GM12872 (cell line): ENCODE data around the gene PHYHIPL.

Experiments used
- TF ChIP-seq, protein P1 (sequence below): IDR thresholded peaks from 3 replicates; pipeline ENCODE4 v1.5.1; 2011; ENCODE audit warnings: low read depth, mild to moderate bottlenecking, low read length, moderate library complexity; ENCODE audit not compliant: insufficient read depth

Gene PHYHIPL

DNA sequence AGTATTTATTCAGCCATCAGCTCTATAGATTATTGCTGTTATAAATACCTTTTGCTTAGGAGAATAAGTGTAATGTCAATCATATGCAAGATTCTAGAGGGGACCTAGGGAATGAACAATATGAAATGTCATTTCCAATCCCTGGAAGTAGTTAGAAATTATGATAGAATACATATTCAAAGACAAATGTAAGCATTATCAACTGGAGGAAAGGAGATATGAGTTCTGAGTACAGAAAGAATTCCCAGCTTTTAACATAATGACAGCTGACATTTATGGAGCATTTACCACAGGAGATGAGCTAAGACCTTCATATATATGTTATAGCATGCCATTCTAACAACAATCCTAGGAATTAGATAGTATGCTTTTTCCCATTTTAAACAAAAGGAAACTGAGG, 99.7 kb downstream of the PHYHIPL start:
- TF ChIP-seq, protein P1, sequence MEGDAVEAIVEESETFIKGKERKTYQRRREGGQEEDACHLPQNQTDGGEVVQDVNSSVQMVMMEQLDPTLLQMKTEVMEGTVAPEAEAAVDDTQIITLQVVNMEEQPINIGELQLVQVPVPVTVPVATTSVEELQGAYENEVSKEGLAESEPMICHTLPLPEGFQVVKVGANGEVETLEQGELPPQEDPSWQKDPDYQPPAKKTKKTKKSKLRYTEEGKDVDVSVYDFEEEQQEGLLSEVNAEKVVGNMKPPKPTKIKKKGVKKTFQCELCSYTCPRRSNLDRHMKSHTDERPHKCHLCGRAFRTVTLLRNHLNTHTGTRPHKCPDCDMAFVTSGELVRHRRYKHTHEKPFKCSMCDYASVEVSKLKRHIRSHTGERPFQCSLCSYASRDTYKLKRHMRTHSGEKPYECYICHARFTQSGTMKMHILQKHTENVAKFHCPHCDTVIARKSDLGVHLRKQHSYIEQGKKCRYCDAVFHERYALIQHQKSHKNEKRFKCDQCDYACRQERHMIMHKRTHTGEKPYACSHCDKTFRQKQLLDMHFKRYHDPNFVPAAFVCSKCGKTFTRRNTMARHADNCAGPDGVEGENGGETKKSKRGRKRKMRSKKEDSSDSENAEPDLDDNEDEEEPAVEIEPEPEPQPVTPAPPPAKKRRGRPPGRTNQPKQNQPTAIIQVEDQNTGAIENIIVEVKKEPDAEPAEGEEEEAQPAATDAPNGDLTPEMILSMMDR, result no peak

DNA sequence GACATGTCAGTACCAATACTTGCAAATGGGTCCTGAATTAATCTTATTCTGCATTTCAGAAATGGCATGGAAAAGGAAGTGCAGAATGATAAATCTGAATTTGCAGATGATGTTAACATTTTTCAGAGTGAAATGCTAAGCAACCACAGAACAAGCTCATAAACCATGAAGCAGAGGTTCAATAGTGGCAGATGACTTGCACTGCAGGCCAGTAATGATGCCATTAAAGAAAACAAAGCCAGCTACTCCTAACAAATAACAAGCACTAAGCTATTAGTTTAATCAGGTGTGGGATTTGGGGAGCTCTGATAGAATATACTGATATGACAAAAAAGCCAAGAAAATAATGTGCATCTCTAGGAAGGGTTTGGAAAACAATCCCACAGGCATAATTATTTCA, 100.5 kb downstream of the PHYHIPL start:
- TF ChIP-seq, protein P1, result no peak

DNA sequence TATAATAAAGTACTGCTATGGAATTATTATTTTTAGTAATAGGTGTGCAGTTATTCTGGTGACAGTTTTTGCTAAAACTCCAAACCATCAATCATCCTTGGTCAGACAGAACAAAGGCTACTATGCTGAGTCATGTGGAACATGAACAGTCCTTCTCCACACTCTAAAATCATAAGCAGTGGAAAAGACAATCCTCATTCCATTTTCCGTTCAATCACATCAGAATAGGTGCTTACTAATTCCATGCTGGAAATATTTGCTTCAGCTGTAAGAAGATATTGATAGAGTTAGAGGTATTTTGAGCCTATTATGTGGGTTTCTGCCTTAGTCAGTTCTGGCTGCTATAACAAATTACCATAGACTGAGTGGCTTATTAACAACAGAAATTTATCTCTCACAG, 103.0 kb downstream of the PHYHIPL start:
- TF ChIP-seq, protein P1, result no peak

DNA sequence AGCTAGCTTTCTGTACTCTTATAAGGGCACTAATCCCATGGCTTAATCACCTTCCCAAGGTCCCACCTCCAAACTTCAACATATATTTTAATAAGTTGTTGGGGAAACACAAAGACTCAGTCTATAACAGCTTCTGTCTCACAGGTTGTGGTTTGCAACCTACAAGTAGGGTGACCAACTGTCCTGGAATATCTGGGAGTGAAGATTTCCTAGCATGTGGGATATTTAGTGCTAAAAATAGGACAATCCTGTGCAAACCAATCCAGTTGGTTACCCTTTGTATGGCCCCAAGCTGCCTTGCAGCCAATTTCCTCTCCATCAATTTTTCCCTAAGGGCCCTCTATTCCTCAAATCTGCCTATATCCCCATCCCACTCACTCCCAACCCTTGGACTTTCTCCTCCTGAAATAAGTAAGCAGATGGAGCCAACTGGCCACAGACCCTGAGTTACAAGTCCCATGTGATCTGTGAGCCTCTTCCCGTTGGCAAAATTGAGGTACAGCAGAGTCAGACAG, 103.6 kb downstream of the PHYHIPL start:
- TF ChIP-seq, protein P1, result no peak

DNA sequence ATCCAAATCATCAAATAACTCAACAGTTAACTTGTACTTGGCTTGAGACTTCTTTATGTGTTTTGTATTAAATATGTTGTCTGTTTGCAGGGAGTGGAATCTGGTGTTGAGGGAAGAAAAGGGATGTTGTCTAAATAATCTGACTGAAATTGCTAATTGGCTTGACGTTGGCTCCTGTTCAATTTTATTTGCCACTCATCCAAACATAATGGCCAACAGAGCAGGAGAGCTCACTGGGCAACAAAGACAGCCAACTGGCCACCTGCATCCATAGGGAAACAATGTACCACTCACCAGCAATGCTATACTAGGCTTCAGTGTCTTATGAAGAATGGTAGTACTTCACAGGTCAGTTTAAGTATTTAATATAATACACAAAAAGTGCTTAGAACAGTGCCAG, 105.4 kb downstream of the PHYHIPL start:
- TF ChIP-seq, protein P1, result no peak

DNA sequence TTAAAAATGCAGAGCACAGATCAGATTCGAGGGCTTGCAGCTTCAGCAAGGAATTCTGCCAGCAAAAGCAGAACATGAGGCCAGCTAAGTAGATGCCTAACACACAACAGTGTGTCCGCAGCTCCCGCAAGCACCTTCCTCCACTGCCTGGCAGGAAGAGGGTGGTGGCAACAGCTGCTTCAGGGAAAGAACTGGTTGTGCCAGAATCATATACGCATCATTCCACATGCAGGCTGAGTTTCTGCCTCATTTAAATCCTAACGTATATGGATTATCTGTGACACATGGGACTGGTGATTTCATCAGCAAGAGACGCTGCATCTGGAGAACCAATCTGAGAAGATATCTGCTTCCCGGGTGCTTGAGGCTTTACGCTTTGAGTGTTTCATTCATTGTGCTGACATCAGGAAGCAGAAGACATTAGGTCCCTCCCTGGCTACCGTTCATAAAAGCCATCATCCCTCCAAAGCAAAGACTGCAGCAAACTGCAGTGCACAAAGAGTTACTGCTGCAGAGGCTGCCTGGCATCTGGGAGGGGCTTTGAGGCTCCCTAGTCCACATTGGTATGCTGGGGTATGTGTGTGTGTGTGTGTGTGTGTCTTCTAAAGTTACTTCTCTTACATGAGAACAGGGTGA, 107.1 kb downstream of the PHYHIPL start:
- TF ChIP-seq, protein P1, result no peak

DNA sequence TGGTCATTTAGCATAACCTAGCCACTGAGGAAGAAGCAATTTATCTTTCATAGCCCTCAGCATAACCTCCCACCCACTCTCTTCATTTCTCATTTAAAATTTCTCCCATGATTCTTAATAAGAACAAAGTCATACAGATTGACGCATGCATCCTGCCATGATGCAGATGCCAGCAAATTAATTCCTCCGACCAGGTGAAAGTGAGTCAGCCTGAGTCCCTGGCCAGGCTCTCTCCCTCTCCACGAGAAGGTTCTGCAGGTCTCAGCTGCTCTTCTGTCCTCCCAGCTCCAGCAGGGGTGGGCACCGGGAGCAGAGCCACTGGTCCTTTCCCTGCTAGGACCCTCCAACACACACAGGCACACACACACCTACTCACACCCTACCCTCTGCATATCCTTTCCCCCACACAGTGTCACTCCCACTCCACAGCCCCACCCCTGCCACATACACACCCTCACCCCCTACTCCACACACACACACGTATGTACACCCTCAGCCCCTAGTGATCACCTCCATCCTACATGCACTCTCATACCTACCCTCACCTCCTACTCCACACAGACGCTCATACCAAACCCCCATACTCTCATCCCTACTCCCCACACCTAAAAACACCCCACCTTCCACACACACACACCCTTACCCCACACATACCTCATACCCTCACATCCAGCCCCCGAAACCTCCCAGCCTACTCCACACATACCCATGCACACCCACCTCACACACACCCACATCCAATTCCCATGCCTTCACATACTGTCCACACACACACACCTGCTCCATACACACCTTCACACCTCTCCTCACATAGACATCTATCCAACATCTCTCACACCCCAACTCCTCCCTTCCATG, 107.9 kb downstream of the PHYHIPL start:
- TF ChIP-seq, protein P1, result no peak
